IMR-90 (cell line): ENCODE data around the gene SNAP25. TPM values are rescaled to one million over a fixed set of nuclear protein-coding genes. Genes with fewer than 3 reads are reported as not detected.

ENCODE experiments used
- ATAC-seq: fragments of 200-7000 bp; cut with Tn5 transposase; 2 replicates; pipeline ENCODE4 v1.9.1; 2020; ENCODE audit warnings: low read depth, mild to moderate bottlenecking, moderate library complexity
- BruUV-seq: library from RNA; stranded (reverse); fragments of 400-500 nt; replicated peaks from 2 replicates; lab custom pipeline; 2021; lab: Mats Ljungman, UMichigan
- CTCF ChIA-PET: fragments of 300-600 bp; formaldehyde crosslinking; extraction: SDS; loops from one replicate; lab custom pipeline; 2021; ENCODE audit warnings: antibody characterized with exemption; lab: Yijun Ruan, JAX
- POLR2A ChIA-PET: fragments of 300-600 bp; sonication (Branson Sonifier 250); formaldehyde crosslinking; loops from one replicate; lab custom pipeline; 2022; ENCODE audit warnings: antibody characterized with exemption; ENCODE audit not compliant: unreplicated experiment; lab: Charles Lee
- DNase-seq: peaks from one replicate; pipeline ENCODE4 v3.0.0; 2013
- H2AFZ ChIP-seq: replicated peaks from 2 replicates; pipeline ENCODE3; 2013; ENCODE audit warnings: low read length, mild to moderate bottlenecking; ENCODE audit not compliant: poor library complexity
- H2AK5ac ChIP-seq: 2 replicates; pipeline ENCODE4 v1.6.1; 2013; ENCODE audit warnings: low read depth, low read length, inconsistent platforms
- H2AK9ac ChIP-seq: replicated peaks from 2 replicates; pipeline ENCODE3; 2013; ENCODE audit warnings: mild to moderate bottlenecking, low read depth, low read length, moderate library complexity; ENCODE audit not compliant: poor library complexity
- H2BK120ac ChIP-seq: 2 replicates; pipeline ENCODE4 v1.6.1; 2013; ENCODE audit warnings: low read depth, low read length, inconsistent platforms
- H2BK15ac ChIP-seq: 3 replicates; pipeline ENCODE4 v1.6.1; 2013; ENCODE audit warnings: low read depth, low read length, inconsistent platforms
- H2BK20ac ChIP-seq: 2 replicates; pipeline ENCODE4 v1.6.1; 2013; ENCODE audit warnings: low read depth, mild to moderate bottlenecking, inconsistent platforms, low read length, moderate library complexity
- H2BK5ac ChIP-seq: 2 replicates; pipeline ENCODE4 v1.6.1; 2013; ENCODE audit warnings: mild to moderate bottlenecking, low read depth, low read length, inconsistent platforms; ENCODE audit not compliant: poor library complexity, severe bottlenecking
- H3K14ac ChIP-seq: replicated peaks from 2 replicates; pipeline ENCODE4 v1.6.1; 2013; ENCODE audit warnings: low read depth, low read length, inconsistent platforms
- H3K18ac ChIP-seq: 2 replicates; pipeline ENCODE4 v1.6.1; 2013; ENCODE audit warnings: low read depth, low read length, control low read depth
- H3K23ac ChIP-seq: 2 replicates; pipeline ENCODE4 v1.6.1; 2013; ENCODE audit warnings: low read depth, low read length, inconsistent platforms
- H3K27ac ChIP-seq: 2 replicates; pipeline ENCODE4 v1.5.1; 2013; ENCODE audit warnings: mild to moderate bottlenecking, control low read depth, low read length; ENCODE audit not compliant: insufficient read depth
- H3K27me3 ChIP-seq: 2 replicates; pipeline ENCODE4 v1.6.1; 2013; ENCODE audit warnings: low read length; ENCODE audit not compliant: control insufficient read depth, insufficient read depth
- H3K36me3 ChIP-seq: 2 replicates; pipeline ENCODE4 v1.6.1; 2013; ENCODE audit warnings: low read length, mixed read lengths; ENCODE audit not compliant: control insufficient read depth, insufficient read depth
- H3K4ac ChIP-seq: 2 replicates; pipeline ENCODE4 v1.6.1; 2013; ENCODE audit warnings: low read depth, low read length, inconsistent platforms
- H3K4me1 ChIP-seq: 2 replicates; pipeline ENCODE4 v1.6.1; 2013; ENCODE audit warnings: low read length, mixed read lengths; ENCODE audit not compliant: control insufficient read depth, insufficient read depth
- H3K4me2 ChIP-seq: 2 replicates; pipeline ENCODE4 v1.6.1; 2013; ENCODE audit warnings: low read depth, mild to moderate bottlenecking, control low read depth, low read length, moderate library complexity
- H3K4me3 ChIP-seq: 2 replicates; pipeline ENCODE4 v1.5.1; 2013; ENCODE audit warnings: low read depth, mild to moderate bottlenecking, control low read depth, low read length, moderate library complexity; ENCODE audit not compliant: insufficient read depth
- H3K56ac ChIP-seq: 2 replicates; pipeline ENCODE4 v1.6.1; 2013; ENCODE audit warnings: low read length, inconsistent platforms; ENCODE audit not compliant: insufficient read depth; ENCODE audit errors: extremely low read depth
- H3K79me1 ChIP-seq, 2 experiments: 2 replicates each; pipeline ENCODE4 v1.6.1; 2013; ENCODE audit warnings: low read length in 2 of 2, inconsistent platforms in 1 of 2, low read depth in 1 of 2
- H3K9ac ChIP-seq: 2 replicates; pipeline ENCODE4 v1.6.1; 2013; ENCODE audit warnings: low read depth, low read length, control low read depth
- H3K9me1 ChIP-seq: 2 replicates; pipeline ENCODE4 v1.6.1; 2013; ENCODE audit warnings: low read length, inconsistent platforms; ENCODE audit not compliant: insufficient read depth
- H3K9me3 ChIP-seq: 2 replicates; pipeline ENCODE4 v1.6.1; 2013; ENCODE audit warnings: low read length; ENCODE audit not compliant: control insufficient read depth, insufficient read depth
- H4K20me1 ChIP-seq: 2 replicates; pipeline ENCODE4 v1.6.1; 2013; ENCODE audit warnings: low read length, inconsistent platforms; ENCODE audit not compliant: insufficient read depth
- H4K5ac ChIP-seq: 2 replicates; pipeline ENCODE4 v1.6.1; 2013; ENCODE audit warnings: mild to moderate bottlenecking, low read depth, low read length, control low read depth
- H4K8ac ChIP-seq, 2 experiments: 2 replicates each; pipeline ENCODE4 v1.6.1; 2013; ENCODE audit warnings: low read depth in 2 of 2, low read length in 2 of 2, control low read depth in 1 of 2, inconsistent platforms in 1 of 2
- H4K91ac ChIP-seq: 2 replicates; pipeline ENCODE4 v1.6.1; 2013; ENCODE audit warnings: low read depth, low read length, inconsistent platforms; ENCODE audit not compliant: insufficient read depth
- BHLHE40 ChIP-seq: fragments of 150-350 bp; IDR thresholded peaks from 2 replicates; pipeline ENCODE4 v1.6.1; 2016; ENCODE audit warnings: mild to moderate bottlenecking, low read depth, low read length
- CEBPB ChIP-seq: IDR thresholded peaks from 2 replicates; pipeline ENCODE4 v1.6.1; 2012; ENCODE audit warnings: low read depth, low read length, improper control_type of control experiment
- CHD1 ChIP-seq: IDR thresholded peaks from 2 replicates; pipeline ENCODE4 v1.6.1; 2012; ENCODE audit warnings: low read depth, low read length, improper control_type of control experiment
- FOS ChIP-seq: fragments of 150-350 bp; IDR thresholded peaks from 2 replicates; pipeline ENCODE4 v1.6.1; 2016; ENCODE audit warnings: low read depth, low read length
- MAFK ChIP-seq: IDR thresholded peaks from 2 replicates; pipeline ENCODE4 v1.6.1; 2012; ENCODE audit warnings: low read depth, low read length, improper control_type of control experiment
- MAZ ChIP-seq: IDR thresholded peaks from 2 replicates; pipeline ENCODE4 v1.6.1; 2012; ENCODE audit warnings: low read depth, mild to moderate bottlenecking, low read length, improper control_type of control experiment, moderate library complexity, borderline replicate concordance
- MXI1 ChIP-seq: IDR thresholded peaks from 2 replicates; pipeline ENCODE4 v1.6.1; 2012; ENCODE audit warnings: low read depth, mild to moderate bottlenecking, low read length, moderate library complexity, borderline replicate concordance
- NFE2L2 ChIP-seq: fragments of 150-350 bp; IDR thresholded peaks from 2 replicates; pipeline ENCODE4 v1.6.1; 2016; ENCODE audit warnings: low read depth, mild to moderate bottlenecking, low read length
- POLR2A ChIP-seq: IDR thresholded peaks from 2 replicates; pipeline ENCODE4 v1.6.1; 2012; ENCODE audit warnings: mild to moderate bottlenecking, low read depth, low read length
- RAD21 ChIP-seq: IDR thresholded peaks from 2 replicates; pipeline ENCODE4 v1.6.1; 2012; ENCODE audit warnings: low read length, improper control_type of control experiment
- RCOR1 ChIP-seq: IDR thresholded peaks from 2 replicates; pipeline ENCODE4 v1.6.1; 2012; ENCODE audit warnings: mild to moderate bottlenecking, low read length, improper control_type of control experiment; ENCODE audit not compliant: insufficient replicate concordance
- RFX5 ChIP-seq: IDR thresholded peaks from 2 replicates; pipeline ENCODE4 v1.8.0; 2012; ENCODE audit warnings: low read depth, mild to moderate bottlenecking, low read length, moderate library complexity
- SMC3 ChIP-seq: fragments of 150-350 bp; IDR thresholded peaks from 2 replicates; pipeline ENCODE4 v1.6.1; 2016; ENCODE audit warnings: low read depth, mild to moderate bottlenecking, antibody characterized with exemption, low read length, moderate library complexity
- dilution Hi-C: fragments of 300-500 bp; cut with HindIII; formaldehyde crosslinking; loops from one replicate; pipeline ENCODE4 v1.14.3; 2018; ENCODE audit warnings: low sequenced_read_pairs; ENCODE audit not compliant: unreplicated experiment
- in situ Hi-C: fragments of 300-500 bp; cut with MboI; formaldehyde crosslinking; loops from 3 replicates; pipeline ENCODE4 v1.14.3; 2019; ENCODE audit warnings: low sequenced_read_pairs, inconsistent platforms, mixed read lengths
- intact Hi-C: fragments of 100-400 bp; cut with micrococcal nuclease; formaldehyde crosslinking; loops from 2 replicates; pipeline ENCODE4 v1.10.0; 2022
- polyA plus RNA-seq, 3 experiments: library from polyadenylated mRNA; depleted of rRNA; stranded (reverse); fragments of >200 nt; gene quantifications; 2 replicates each; pipeline ENCODE4 v1.2.3, GENCODE V29; 2012; ENCODE audit warnings: low replicate concordance in 1 of 3
- total RNA-seq: library from RNA; depleted of rRNA; stranded (reverse); fragments of >200 nt; gene quantifications from 2 replicates; pipeline ENCODE4 v1.2.3, GENCODE V29; 2012
- TF ChIP-seq, protein P1 (sequence below): conservative IDR thresholded peaks from 2 replicates; pipeline ENCODE4 v1.5.1; 2012; ENCODE audit warnings: mild to moderate bottlenecking, low read depth, low read length, improper control_type of control experiment
- TF ChIP-seq, protein P2 (sequence below): fragments of 150-350 bp; IDR thresholded peaks from 2 replicates; pipeline ENCODE4 v1.6.1; 2016; ENCODE audit warnings: low read depth, mild to moderate bottlenecking, low read length, moderate library complexity, borderline replicate concordance
- TF ChIP-seq, protein P3 (sequence below): fragments of 150-350 bp; IDR thresholded peaks from 2 replicates; pipeline ENCODE4 v1.6.1; 2017; ENCODE audit warnings: mild to moderate bottlenecking, antibody characterized with exemption, low read length, low read depth

SNAP25 gene
- total and polyA plus RNA-seq, 2 of the 4 experiments (the other 2 are of a cell fraction) = 1.1 to 2.8 TPM

DNA sequence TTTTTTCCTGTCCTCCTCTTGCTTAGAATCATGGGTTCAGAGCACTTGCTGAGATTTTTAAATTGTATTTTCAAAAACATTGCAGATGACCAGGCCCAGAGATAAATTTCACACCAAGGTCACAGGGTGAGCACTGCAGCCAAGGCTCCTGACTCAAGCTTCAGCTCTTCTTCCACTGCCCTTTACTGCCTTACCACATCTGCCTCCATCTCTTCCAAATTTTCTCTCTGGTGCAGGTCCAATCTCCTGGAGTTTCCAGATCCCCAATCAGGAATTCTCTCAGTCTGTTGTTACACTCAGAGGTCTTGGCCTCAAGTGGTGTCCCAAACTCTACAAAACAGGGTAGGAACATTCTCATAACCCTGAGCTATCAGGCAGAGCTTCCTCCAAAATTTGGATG lies 12.7 kb downstream of the SNAP25 start:
- CTCF ChIA-PET = interaction anchor here (0.6 kb wide), 1 partner anchor 16 kb away, joined by 4 read pairs; no protein-coding TSS in a partner anchor
- Histone ChIP-seq H3K27me3 (no peaks in the 10 kb centered on the region), H4K91ac (no peak overlapping the region), H2AFZ (no peak overlapping the region), H4K20me1 (no peaks in the 10 kb centered on the region), H3K14ac (no peak overlapping the region), H2AK9ac (no peak overlapping the region), H4K8ac (no peak overlapping the region), H4K5ac (no peak overlapping the region), H3K18ac (no peak overlapping the region), H3K27ac (no peak overlapping the region), H2BK15ac (no peak overlapping the region), H2AK5ac (no peak overlapping the region), H2BK120ac (no peak overlapping the region), H3K4me2 (no peak overlapping the region), H3K9ac (no peak overlapping the region), H3K36me3 (peaks cover 4% of the 10 kb centered on the region), H3K79me1 (no peaks in the 10 kb centered on the region; a peak in 1 of 4 replicates), H2BK20ac (no peak overlapping the region), H3K9me3 (no peaks in the 10 kb centered on the region), H3K23ac (no peak overlapping the region), H3K4me3 (no peak overlapping the region), H3K56ac (no peak overlapping the region), H3K9me1 (no peaks in the 10 kb centered on the region), H3K4ac (no peak overlapping the region), H3K4me1 (no peaks in the 10 kb centered on the region), H2BK5ac (no peak overlapping the region)
- no TSS peak for BruUV-seq
- intact Hi-C loops = no loop called here
- dilution Hi-C loops = no loop called here
- POLR2A ChIA-PET = no interaction called here
- TF ChIP-seq RFX5 (no peak), SMC3 (no peak), BHLHE40 (no peak), MAFK (no peak), FOS (no peak), NFE2L2 (no peak), MXI1 (no peak), POLR2A (no peak), MAZ (no peak), CEBPB (no peak), RCOR1 (no peak), RAD21 (no peak), CHD1 (no peak)
- TF ChIP-seq, protein P1, sequence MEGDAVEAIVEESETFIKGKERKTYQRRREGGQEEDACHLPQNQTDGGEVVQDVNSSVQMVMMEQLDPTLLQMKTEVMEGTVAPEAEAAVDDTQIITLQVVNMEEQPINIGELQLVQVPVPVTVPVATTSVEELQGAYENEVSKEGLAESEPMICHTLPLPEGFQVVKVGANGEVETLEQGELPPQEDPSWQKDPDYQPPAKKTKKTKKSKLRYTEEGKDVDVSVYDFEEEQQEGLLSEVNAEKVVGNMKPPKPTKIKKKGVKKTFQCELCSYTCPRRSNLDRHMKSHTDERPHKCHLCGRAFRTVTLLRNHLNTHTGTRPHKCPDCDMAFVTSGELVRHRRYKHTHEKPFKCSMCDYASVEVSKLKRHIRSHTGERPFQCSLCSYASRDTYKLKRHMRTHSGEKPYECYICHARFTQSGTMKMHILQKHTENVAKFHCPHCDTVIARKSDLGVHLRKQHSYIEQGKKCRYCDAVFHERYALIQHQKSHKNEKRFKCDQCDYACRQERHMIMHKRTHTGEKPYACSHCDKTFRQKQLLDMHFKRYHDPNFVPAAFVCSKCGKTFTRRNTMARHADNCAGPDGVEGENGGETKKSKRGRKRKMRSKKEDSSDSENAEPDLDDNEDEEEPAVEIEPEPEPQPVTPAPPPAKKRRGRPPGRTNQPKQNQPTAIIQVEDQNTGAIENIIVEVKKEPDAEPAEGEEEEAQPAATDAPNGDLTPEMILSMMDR = no peak
- TF ChIP-seq, protein P2, sequence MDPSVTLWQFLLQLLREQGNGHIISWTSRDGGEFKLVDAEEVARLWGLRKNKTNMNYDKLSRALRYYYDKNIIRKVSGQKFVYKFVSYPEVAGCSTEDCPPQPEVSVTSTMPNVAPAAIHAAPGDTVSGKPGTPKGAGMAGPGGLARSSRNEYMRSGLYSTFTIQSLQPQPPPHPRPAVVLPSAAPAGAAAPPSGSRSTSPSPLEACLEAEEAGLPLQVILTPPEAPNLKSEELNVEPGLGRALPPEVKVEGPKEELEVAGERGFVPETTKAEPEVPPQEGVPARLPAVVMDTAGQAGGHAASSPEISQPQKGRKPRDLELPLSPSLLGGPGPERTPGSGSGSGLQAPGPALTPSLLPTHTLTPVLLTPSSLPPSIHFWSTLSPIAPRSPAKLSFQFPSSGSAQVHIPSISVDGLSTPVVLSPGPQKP = no peak
- TF ChIP-seq, protein P3, sequence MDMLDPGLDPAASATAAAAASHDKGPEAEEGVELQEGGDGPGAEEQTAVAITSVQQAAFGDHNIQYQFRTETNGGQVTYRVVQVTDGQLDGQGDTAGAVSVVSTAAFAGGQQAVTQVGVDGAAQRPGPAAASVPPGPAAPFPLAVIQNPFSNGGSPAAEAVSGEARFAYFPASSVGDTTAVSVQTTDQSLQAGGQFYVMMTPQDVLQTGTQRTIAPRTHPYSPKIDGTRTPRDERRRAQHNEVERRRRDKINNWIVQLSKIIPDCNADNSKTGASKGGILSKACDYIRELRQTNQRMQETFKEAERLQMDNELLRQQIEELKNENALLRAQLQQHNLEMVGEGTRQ = no peak
- DNase-seq (no peak), ATAC-seq (no peak)
- in situ Hi-C loops = no loop called here
